Progenitor cell of endocrine pancreas (in vitro differentiated cells): Measurements from ENCODE around the gene RAI1. TPM values are rescaled to one million over a fixed set of nuclear protein-coding genes. Genes with fewer than 3 reads are reported as not detected.

Experiments used
- DNase-seq: peaks from one replicate; pipeline ENCODE4 v3.0.0; 2021; ENCODE audit warnings: low spot score; ENCODE audit not compliant: unreplicated experiment
- H3K27ac Mint-ChIP-seq: 2 replicates; pipeline ENCODE4 v1.8.0; 2021; ENCODE audit warnings: mild to moderate bottlenecking, moderate library complexity, mixed read lengths
- H3K27me3 Mint-ChIP-seq: 2 replicates; pipeline ENCODE4 v1.8.0; 2021; ENCODE audit warnings: mixed read lengths
- H3K36me3 Mint-ChIP-seq: 2 replicates; pipeline ENCODE4 v1.8.0; 2022; ENCODE audit warnings: mixed read lengths; ENCODE audit not compliant: insufficient read depth
- H3K4me1 Mint-ChIP-seq: 2 replicates; pipeline ENCODE4 v1.8.0; 2021; ENCODE audit warnings: low read depth, mixed read lengths
- H3K4me3 Mint-ChIP-seq: 2 replicates; pipeline ENCODE4 v1.8.0; 2021; ENCODE audit warnings: low read depth, mild to moderate bottlenecking, moderate library complexity, mixed read lengths
- H3K9me3 Mint-ChIP-seq: 2 replicates; pipeline ENCODE4 v1.8.0; 2021; ENCODE audit warnings: low read depth, mixed read lengths
- total RNA-seq: library from RNA; stranded (reverse); gene quantifications from 2 replicates; pipeline ENCODE4 v1.2.1, GENCODE V29; 2021
- TF ChIP-seq, protein P1 (sequence below): fragments of 200-600 bp; sonication (generic); IDR thresholded peaks from one replicate; pipeline ENCODE4 v1.5.0; 2021; ENCODE audit warnings: antibody characterized with exemption, mild to moderate bottlenecking; ENCODE audit not compliant: unreplicated experiment

The RAI1 gene
- total RNA-seq, 1 donor from 2014 or later, result 75.0 TPM

DNA sequence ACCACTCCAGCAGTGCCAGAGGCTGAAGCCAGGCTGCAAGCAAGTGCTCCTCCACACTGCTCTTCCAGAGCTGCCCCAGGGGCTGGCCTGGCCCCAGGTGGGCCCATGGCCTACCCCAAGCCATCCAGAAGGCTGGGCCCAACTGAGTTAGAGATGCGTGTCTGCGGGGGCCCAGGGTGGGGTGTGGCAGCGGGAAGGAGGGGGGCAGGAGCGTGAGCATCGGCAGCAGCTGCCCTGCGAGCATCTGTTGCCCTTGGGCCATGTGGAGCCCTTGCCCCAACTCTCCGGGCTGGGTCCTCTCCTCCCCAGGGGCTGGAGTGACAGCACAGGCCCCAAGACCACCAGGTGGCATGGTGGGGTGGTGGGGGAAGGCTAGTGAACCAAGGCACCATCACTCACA, 162.8 kb downstream of the RAI1 start:
- Mint-ChIP-seq H3K9me3 (no peaks in the 10 kb centered on the region), H3K36me3 (no peaks in the 10 kb centered on the region), H3K27me3 (no peaks in the 10 kb centered on the region), H3K4me3 (no peak overlapping the region), H3K4me1 (peaks cover 14% of the 10 kb centered on the region), H3K27ac (no peak overlapping the region)
- TF ChIP-seq, protein P1, sequence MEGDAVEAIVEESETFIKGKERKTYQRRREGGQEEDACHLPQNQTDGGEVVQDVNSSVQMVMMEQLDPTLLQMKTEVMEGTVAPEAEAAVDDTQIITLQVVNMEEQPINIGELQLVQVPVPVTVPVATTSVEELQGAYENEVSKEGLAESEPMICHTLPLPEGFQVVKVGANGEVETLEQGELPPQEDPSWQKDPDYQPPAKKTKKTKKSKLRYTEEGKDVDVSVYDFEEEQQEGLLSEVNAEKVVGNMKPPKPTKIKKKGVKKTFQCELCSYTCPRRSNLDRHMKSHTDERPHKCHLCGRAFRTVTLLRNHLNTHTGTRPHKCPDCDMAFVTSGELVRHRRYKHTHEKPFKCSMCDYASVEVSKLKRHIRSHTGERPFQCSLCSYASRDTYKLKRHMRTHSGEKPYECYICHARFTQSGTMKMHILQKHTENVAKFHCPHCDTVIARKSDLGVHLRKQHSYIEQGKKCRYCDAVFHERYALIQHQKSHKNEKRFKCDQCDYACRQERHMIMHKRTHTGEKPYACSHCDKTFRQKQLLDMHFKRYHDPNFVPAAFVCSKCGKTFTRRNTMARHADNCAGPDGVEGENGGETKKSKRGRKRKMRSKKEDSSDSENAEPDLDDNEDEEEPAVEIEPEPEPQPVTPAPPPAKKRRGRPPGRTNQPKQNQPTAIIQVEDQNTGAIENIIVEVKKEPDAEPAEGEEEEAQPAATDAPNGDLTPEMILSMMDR, result no peak
- DNase-seq, result no peak

DNA sequence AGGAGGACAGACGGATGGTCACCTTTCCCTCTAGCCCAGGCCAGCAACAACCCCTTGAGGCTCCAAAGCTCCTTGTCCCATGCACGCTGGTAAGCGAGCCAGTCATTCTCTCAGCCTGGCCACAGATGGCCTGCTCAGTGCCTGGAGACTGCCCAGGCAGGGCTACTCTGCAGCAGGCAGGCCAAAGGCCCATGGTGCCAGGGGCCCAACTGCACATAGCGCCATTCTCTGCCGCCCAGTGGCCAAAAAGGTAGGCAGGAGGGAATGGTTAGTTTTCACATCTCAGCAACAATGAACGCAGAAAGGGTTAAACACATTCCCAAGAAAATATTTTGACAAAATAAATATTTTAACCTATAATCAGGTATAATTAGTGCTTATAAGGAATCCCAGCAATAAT, 163.2 kb downstream of the RAI1 start:
- no peaks in the 10 kb centered on the region for H3K27me3 Mint-ChIP-seq
- peaks cover 10% of the 10 kb centered on the region for H3K4me1 Mint-ChIP-seq
- H3K9me3 Mint-ChIP-seq, result no peaks in the 10 kb centered on the region
- TF ChIP-seq, protein P1, result no peak
- no peak overlapping the region for H3K27ac Mint-ChIP-seq
- no peaks in the 10 kb centered on the region for H3K36me3 Mint-ChIP-seq
- no peak for DNase-seq
- H3K4me3 Mint-ChIP-seq, result no peak overlapping the region

DNA sequence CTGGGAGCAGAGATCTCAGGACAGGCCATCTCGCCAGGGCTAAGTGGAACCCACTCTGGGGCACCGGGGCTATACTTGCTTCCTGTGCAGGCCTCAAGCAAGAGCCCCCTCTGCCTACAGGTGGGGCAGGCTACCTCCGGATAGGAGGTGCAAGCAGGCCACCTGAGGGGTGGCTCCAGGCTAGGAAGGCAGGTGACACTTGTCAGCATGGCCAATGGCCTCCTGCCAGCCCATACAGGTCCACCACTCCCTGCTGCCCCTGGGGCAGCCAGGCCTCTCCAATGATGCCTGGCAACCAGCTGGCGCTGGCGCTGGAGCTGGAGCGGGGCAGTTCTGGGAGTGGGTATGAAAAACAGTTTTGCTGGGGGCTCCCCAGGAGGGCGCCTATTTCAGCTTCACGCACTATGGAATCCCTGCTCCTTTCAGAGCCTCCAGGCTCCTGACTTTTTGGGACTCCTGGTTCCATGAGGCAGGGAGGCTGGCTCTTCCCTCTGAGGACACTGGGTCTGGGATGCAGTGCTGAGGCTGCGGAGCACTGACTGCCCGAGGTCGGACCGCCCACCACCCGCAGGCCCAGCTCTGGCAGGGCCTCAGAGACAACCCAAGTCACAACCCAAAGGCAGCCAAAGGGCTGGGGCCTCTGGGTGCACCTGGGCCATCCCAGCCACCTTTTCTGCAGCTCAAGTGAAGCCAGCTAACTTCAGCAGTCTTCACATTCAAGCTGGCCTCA, 164.0 kb downstream of the RAI1 start:
- TF ChIP-seq, protein P1, result no peak
- H3K27ac Mint-ChIP-seq, result no peak overlapping the region
- H3K36me3 Mint-ChIP-seq, result no peaks in the 10 kb centered on the region
- no peaks in the 10 kb centered on the region for H3K27me3 Mint-ChIP-seq
- no peaks in the 10 kb centered on the region for H3K9me3 Mint-ChIP-seq
- DNase-seq, result no peak
- H3K4me1 Mint-ChIP-seq, result peaks cover 10% of the 10 kb centered on the region
- no peak overlapping the region for H3K4me3 Mint-ChIP-seq

DNA sequence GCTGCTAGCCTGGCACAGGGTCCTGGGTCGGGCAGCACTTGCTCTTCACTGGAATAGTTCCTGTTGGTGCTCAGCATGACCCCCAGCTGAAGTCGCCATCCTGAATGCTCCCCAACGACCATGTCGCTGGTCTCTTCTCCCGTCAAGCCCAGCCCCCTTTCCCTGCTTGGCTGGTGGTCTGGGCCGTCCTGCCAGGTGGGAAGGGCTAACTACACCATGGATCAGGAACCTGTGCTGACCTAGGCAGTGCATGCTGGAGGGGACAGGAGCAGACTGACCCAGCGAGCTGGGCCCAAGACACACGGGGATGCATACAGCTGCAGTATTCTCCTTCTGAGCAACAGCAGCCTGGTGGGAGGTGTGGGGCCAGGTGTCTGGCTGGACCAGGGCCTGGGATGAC, 164.7 kb downstream of the RAI1 start:
- Mint-ChIP-seq H3K27me3 (no peaks in the 10 kb centered on the region), H3K9me3 (no peaks in the 10 kb centered on the region), H3K27ac (no peak overlapping the region), H3K36me3 (no peaks in the 10 kb centered on the region), H3K4me1 (peaks cover 10% of the 10 kb centered on the region), H3K4me3 (no peak overlapping the region)
- TF ChIP-seq, protein P1, result no peak
- DNase-seq, result no peak

- TF ChIP-seq, protein P1, result no peak
- Mint-ChIP-seq H3K9me3 (no peaks in the 10 kb centered on the region), H3K4me3 (no peak overlapping the region), H3K27ac (no peak overlapping the region), H3K27me3 (no peaks in the 10 kb centered on the region), H3K36me3 (no peaks in the 10 kb centered on the region), H3K4me1 (peaks cover 7% of the 10 kb centered on the region)
- DNase-seq, result no peak
Measured at GRCh38 chr17:17846645-17847044, 165.4 kb downstream of the RAI1 start.
